GM12892 (cell line): ENCODE data around the gene CDC37L1.

Source experiments
- DNase-seq: peaks from one replicate; pipeline ENCODE4 v3.0.0; 2011; ENCODE audit not compliant: insufficient read length
- FAIRE-seq: peaks from 2 replicates; lab custom pipeline; 2011; peaks lifted over from hg19 to GRCh38; lab: Jason Lieb, UNC
- POLR2A ChIP-seq: IDR thresholded peaks from 2 replicates; pipeline ENCODE4 v1.6.1; 2011; ENCODE audit warnings: low read depth, low read length, control low read depth
- POLR2AphosphoS5 ChIP-seq: IDR thresholded peaks from 2 replicates; pipeline ENCODE4 v1.6.1; 2011; ENCODE audit warnings: low read depth, low read length, control low read depth
- TAF1 ChIP-seq: IDR thresholded peaks from 2 replicates; pipeline ENCODE4 v1.6.1; 2011; ENCODE audit warnings: low read depth, mild to moderate bottlenecking, control low read depth, low read length, borderline replicate concordance

CDC37L1 gene

DNA sequence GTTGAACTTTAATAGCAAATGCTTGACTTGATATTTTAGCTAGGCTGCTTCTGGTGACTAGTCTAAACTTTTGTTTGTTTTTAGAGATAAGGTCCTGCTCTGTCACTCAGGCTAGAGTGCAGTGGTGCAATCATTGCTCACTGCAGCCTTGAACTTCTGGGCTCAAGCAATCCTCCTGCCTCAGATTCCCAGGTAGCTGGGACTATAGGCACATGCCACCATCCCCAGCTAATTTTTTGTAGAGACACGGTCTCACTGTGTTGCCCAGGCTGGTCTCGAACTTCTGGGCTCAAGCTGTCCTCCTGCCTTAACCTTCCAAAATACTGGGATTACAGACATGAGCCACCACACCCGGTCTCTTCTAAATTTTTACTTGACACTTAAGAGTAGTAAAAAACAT lies 20.7 kb downstream of the CDC37L1 start:
- FAIRE-seq (no peak), DNase-seq (no peak)
- TF ChIP-seq TAF1: no peak
- no peak for TF ChIP-seq POLR2A
- no peak for TF ChIP-seq POLR2AphosphoS5

DNA sequence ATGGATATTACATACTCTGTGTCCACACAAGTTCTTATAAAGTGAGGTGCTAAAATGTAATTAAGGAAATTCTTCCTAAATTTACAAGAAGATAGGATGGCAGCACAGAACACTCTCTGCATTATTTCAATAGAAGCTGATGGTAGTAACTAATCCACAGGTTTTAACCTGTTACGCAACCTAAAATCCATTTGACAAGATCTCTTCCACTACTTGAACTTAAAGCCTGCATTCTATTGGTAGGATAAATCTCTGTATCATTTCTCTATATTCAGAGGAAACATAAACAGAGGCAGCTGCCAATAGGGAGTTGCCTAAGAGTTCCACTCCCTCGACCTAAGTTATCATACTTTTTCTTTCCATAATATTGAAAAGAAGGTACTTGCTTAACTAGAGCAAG lies 21.6 kb downstream of the CDC37L1 start:
- FAIRE-seq (no peak), DNase-seq (no peak)
- no peak for TF ChIP-seq POLR2A
- no peak for TF ChIP-seq POLR2AphosphoS5
- no peak for TF ChIP-seq TAF1

DNA sequence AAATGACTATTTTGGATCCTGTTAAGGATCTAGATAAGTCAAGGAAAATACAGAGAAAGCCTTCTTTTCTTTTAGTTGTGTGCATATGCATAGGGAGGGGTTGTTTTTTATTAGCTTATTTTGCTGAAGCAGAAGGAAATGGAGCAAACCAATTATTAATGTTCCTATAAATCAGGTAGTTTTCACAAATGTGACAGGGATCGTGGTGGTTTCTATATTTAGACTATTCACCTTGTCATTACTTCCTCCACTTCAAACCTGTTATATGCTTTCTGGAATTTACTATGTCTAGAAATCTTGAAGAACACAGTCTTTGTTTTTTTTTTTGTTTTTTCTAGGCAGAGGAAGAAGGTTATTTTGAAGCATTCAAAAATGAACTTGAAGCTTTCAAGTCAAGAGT lies 22.2 kb downstream of the CDC37L1 start:
- TF ChIP-seq POLR2AphosphoS5 (no peak), TAF1 (no peak), POLR2A (no peak)
- FAIRE-seq (no peak), DNase-seq (no peak)

DNA sequence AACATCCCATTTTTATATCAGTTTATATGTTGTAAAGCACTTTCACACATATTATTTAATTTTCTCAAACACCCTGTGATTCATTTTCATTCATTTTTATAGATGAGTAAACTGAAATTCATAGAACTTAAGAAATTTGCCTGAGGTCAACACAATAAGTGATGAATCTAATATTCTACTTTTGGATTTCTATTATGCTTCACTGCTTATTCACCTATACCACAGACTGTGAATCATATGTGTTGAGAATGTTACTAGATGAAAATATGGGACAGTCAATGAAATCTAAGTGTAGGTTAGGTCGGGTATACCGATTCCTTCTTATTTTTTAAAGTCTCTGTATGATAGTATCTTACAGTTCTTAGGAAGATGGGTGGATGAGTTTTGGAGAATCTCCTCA lies 24.8 kb downstream of the CDC37L1 start:
- FAIRE-seq (no peak), DNase-seq (no peak)
- TF ChIP-seq TAF1 (no peak), POLR2AphosphoS5 (no peak), POLR2A (no peak)

DNA sequence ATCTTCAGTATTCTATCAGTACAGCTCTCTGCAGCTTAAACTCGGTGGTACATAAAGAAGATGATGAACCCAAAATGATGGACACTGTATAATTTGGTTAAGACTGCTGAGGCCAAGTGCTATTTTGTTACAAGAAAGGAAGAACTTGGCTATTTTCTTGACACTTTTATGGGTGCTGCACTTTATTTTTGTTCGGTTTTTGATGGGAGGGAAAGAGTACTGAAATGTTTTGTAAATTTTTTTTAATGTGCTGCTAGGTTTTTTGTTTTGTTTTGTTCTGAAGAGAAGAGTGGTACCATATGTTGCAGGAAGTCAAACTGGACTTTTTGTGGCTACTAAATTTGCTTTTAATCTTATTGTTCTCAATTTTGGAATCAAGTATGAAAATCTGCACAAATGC lies 26.7 kb downstream of the CDC37L1 start:
- TF ChIP-seq POLR2A: no peak
- no peak for TF ChIP-seq TAF1
- no peak for TF ChIP-seq POLR2AphosphoS5
- DNase-seq (no peak), FAIRE-seq (no peak)

DNA sequence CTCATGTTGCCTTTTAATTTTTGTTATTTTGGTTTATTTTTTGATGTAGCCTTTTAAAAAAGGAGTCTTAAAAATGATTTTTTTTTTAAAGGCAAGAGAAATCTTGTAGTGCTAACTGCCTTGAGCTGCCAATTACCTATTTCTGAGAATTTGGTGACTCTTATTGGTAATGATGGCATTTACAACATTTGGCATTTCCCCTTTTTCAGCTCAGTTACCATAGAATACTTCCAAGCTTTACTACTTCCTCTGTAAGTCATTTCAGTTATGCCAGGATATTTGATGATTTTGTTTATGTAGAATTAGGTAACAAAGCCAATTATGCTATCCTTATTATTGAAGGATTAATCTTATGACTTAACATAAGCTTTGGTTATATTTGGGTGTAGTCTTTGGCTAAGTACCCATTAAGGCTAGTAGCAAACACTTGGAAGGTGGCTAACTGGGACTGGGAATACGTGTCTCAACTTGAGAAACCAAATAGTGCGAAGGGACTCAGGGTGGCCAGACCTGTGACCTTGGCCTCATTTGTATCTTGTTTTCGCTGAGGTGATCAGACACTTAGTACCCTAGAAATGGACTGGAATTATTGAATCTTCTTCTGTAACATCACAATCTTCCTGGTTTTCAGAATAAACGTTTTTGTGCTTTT lies 27.7 kb downstream of the CDC37L1 start:
- DNase-seq (no peak), FAIRE-seq (peak; percentile 70)

DNA sequence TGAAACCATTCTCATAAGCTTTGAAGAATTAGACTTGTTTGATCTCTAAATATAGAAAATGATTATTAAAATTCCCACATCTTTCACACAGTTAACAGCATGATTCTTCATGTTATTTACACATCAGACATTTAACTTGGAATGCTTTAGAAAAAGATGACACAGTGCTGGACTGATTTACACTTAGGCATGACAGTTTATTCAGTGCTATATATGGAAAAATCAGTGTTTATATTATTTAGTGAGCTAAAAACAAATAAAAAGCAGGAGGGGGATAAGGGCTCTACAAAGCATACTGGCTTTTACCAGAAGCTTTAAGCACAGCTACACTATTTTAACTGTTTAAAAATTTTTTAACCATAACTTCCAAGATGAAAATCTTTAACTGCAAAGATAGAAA lies 30.0 kb downstream of the CDC37L1 start:
- DNase-seq: no peak
- no peak for FAIRE-seq
- TF ChIP-seq POLR2AphosphoS5 (no peak), POLR2A (no peak), TAF1 (no peak)

More for the DNA sequence above, 27.7 kb downstream of the CDC37L1 start:
- TF ChIP-seq POLR2A (no peak), POLR2AphosphoS5 (no peak), TAF1 (no peak)

DNA sequence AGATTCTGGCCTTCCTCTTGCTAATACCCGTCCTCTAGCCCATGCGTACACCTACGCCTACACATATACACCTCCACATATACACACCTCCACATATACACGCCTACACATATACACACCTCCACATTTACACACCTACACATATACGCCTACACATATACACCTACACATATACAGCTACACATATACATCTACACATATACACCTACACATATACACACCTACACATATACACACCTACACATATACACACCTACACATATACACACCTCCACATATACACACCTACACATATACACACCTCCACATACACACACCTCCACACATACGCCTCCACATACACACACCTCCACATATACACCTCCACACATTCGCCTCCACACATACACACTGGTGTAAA lies 34.5 kb downstream of the CDC37L1 start:
- FAIRE-seq: peak; percentile 100
- TF ChIP-seq POLR2AphosphoS5: no peak
- TF ChIP-seq TAF1: no peak
- no peak for TF ChIP-seq POLR2A
- DNase-seq: no peak

DNA sequence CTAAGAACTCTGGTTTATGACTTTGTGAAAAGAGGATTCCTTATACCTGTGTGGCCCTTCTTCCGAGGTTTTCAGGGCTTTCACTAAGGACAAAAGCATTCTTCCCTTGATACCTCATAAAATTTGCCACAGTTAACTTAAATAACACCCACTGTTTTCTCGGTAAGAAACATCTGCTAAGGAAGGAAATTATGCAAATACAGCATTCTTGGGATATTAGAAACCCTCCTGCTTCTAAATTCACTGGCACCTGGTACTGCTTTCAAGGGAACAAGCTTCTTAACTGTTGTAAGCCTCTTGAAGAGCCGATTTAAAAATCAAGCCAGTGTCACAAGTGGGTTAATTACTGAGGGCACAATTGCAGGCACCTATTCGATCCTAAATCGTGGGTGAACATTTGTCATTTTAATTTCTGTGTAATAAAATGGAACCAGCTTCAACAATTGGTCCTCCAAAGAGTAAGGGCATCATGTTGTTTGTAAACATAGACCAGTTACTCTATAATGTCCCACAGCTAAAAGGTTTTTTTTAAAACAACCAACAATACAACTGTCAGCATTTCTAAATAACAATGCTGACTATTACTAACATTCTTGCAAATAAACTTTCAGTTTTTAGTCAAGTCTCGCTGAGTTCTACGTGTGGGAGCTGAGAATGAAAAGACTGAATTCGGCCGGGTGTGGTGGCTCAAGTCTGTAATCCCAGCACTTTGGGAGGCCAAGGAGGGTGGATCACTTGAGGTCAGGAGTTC lies 35.1 kb downstream of the CDC37L1 start:
- DNase-seq (no peak), FAIRE-seq (no peak)
- TF ChIP-seq TAF1: no peak
- TF ChIP-seq POLR2AphosphoS5: no peak
- no peak for TF ChIP-seq POLR2A

DNA sequence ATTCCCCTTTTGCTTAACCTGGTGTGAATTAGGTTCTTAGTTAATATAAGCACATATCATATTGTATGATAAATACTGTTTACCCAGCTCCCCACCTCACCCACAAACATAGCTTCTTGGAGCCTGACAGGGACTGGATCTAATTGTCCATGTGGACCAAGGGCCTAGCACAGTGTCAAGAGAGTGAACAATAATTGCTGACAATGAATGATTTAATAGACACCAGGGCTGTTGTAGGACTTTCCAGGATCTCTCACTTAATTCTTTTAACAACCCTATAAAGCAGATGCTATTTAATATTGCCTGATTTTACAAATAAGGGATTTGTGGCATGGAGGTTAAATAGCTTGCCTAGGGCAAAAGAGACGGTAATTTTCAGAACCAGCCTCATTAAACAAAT lies 36.8 kb downstream of the CDC37L1 start:
- DNase-seq: no peak
- no peak for FAIRE-seq
- TF ChIP-seq POLR2AphosphoS5 (no peak), TAF1 (no peak), POLR2A (no peak)

DNA sequence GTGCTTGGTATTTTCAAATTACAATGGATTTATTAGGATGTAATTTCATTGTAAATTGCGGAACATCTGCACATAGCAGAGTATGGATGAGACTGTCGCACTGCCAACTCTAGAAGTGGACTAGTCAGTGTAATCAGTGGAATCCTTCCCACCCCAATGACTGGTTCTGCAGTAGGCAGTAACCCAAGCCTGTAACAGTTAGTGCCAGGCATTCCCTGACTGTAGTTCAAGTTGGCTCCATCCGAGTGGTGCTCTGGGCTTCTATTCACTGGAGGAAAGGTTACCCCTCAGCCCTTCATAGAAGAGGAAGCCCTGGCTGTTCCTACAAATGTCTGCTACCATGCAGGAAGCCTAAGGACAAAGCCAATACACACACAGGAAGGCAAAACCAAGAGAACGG lies 38.4 kb downstream of the CDC37L1 start:
- DNase-seq: no peak
- TF ChIP-seq TAF1 (no peak), POLR2AphosphoS5 (no peak), POLR2A (no peak)
- no peak for FAIRE-seq

DNA sequence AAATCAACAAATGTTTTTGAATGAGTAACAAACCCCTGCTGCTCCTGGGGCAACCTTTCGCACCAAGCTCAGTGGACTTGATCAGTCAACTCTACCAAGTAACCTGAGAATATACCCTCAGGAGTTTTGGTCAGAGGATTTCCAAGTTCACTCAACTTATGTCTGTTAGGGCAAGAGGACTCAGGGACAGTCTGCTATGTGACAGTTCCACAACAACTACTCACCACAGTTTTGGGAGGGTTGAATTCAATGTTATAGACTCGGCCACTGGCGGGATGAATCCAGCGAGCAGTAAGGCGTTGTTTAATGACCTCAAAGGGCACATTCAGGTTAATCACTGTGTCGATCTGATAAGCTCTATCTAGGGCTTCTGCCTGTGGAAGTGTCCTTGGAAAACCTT lies 39.5 kb downstream of the CDC37L1 start:
- no peak for DNase-seq
- FAIRE-seq: no peak
- TF ChIP-seq POLR2AphosphoS5 (no peak), POLR2A (no peak)

DNA sequence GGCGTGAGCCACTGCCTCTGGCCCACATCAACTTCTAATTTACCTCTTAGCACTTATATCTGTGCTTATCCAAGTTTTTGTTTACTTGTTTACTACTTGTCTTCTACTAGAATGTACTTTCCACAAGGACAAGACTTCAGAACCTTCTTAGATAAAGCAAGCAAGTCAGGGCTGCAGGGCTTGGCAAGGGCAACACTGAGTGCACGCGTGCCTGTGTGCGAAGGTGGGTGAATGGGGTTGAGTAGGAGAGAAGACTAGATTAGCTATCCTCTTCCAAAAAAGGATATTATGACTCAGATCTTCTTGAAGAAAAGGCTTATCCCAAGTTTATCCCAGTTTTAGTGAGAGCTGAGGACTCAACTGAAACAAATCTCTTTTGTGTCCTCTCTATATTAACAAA lies 42.4 kb downstream of the CDC37L1 start:
- no peak for TF ChIP-seq POLR2A
- TF ChIP-seq TAF1: no peak
- no peak for TF ChIP-seq POLR2AphosphoS5
- DNase-seq: no peak
- no peak for FAIRE-seq
